Body of pancreas (tissue), 4 donors: ENCODE measurements around the gene EEF1G.

Experiments used
- POLR2A ChIP-seq, 3 donors: fragments of 450-650 bp; IDR thresholded peaks; one replicate each; pipeline ENCODE4 v1.6.1; 2016; ENCODE audit warnings: antibody characterized with exemption in 3 of 3, mild to moderate bottlenecking in 2 of 3
- TF ChIP-seq, protein P1 (sequence below), 7 experiments: fragments of 450-650 bp in 4 of 7; fragments of 200-600 bp in 3 of 7; sonication (generic) in 3 of 7; IDR thresholded peaks; one replicate each; pipeline ENCODE4 v1.5.1; 2016 to 2019; ENCODE audit warnings: antibody characterized with exemption in 7 of 7

DNA sequence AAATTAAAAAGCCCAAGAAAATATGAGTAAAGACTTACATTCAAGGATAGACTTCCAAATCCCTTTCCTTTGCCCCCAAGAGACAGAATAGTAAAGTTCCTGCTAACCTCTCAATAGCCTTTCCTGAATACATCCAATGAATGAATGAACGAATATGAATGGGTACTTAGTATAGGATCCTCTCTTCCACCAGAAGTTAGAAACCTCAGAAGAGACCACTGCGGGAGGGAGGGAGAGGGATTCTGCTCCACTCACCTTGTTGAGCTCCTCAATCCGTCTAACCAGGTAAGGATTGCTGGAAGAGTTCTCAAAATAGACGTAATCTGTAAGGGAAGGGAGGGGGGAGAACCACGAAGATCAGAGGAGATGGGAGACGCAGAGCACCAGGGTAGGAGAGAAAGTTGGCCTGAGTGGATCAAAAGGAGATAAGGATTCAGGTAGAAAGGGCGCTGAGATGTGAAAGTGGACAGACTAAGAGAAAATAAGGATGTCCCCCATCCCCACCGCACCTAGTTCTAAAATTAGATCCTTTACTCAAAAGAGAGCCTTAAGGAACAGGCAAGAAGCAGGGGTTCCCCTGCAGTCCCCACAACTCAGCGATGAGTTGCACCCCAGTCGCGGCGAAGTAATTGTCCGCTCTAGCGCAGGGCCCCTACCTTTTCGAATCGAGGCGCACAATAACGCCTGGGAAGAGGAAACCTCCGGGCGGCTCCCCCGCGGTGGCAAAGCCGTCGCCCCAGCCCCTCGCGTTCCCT is 26.9 kb upstream of the EEF1G start:
- TF ChIP-seq, protein P1, sequence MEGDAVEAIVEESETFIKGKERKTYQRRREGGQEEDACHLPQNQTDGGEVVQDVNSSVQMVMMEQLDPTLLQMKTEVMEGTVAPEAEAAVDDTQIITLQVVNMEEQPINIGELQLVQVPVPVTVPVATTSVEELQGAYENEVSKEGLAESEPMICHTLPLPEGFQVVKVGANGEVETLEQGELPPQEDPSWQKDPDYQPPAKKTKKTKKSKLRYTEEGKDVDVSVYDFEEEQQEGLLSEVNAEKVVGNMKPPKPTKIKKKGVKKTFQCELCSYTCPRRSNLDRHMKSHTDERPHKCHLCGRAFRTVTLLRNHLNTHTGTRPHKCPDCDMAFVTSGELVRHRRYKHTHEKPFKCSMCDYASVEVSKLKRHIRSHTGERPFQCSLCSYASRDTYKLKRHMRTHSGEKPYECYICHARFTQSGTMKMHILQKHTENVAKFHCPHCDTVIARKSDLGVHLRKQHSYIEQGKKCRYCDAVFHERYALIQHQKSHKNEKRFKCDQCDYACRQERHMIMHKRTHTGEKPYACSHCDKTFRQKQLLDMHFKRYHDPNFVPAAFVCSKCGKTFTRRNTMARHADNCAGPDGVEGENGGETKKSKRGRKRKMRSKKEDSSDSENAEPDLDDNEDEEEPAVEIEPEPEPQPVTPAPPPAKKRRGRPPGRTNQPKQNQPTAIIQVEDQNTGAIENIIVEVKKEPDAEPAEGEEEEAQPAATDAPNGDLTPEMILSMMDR (IDR thresholded peaks at IDR 0.05), result no peak
- no peak for TF ChIP-seq POLR2A (IDR thresholded peaks at IDR 0.05)
